K562 (cell line): ENCODE results near the gene PAN2. TPM values are rescaled to one million over a fixed set of nuclear protein-coding genes. Genes with fewer than 3 reads are reported as not detected.

Experiments used
- ATAC-seq: fragments of 200-7000 bp; cut with Tn5 transposase; 3 replicates; pipeline ENCODE4 v1.9.1; 2020; ENCODE audit warnings: moderate library complexity
- BruUV-seq: library from RNA; stranded (reverse); fragments of 400-500 nt; replicated peaks from 2 replicates; lab custom pipeline; 2021; lab: Mats Ljungman, UMichigan
- CTCF ChIA-PET: fragments of 300-600 bp; formaldehyde crosslinking; extraction: SDS; loops from one replicate; lab custom pipeline; 2021; ENCODE audit warnings: low intra/inter-chr PET ratio; lab: Yijun Ruan, JAX
- POLR2A ChIA-PET: fragments of 300-600, 350-650 bp; sonication (Branson Sonifier 250); formaldehyde crosslinking; extraction: SDS; loops from one replicate; lab custom pipeline; 2021; ENCODE audit warnings: antibody characterized with exemption, inconsistent platforms; lab: Yijun Ruan, JAX
- DNase-seq, 4 experiments: peaks; one replicate each; pipeline versions ENCODE4 v3.0.0 to v3.0.0-alpha.2; 2011 to 2018; ENCODE audit warnings: low spot score in 3 of 4, mixed read lengths in 3 of 4; ENCODE audit errors: extremely low read depth in 1 of 4
- FAIRE-seq: peaks from 2 replicates; lab custom pipeline; 2011; peaks lifted over from hg19 to GRCh38; lab: Jason Lieb, UNC
- H2AFZ ChIP-seq: 2 replicates; pipeline ENCODE4 v1.6.0; 2011; ENCODE audit warnings: low read depth, low read length, control low read depth, inconsistent platforms
- H3K27ac ChIP-seq: fragments of 200-600 bp; 3 replicates; pipeline ENCODE4 v1.8.0; 2011; ENCODE audit warnings: low read depth, mild to moderate bottlenecking, control low read depth, inconsistent platforms, low read length, moderate library complexity, mixed read lengths; ENCODE audit errors: extremely low read depth
- H3K27me3 ChIP-seq, 2 experiments: fragments of 300-600 bp in 1 of 2; 2 replicates in 1 of 2; 3 replicates in 1 of 2; pipeline versions ENCODE4 v1.6.0 to v1.8.0; 2011; ENCODE audit warnings: inconsistent platforms in 2 of 2, low read length in 2 of 2, mild to moderate bottlenecking in 1 of 2, mixed read lengths in 1 of 2, moderate library complexity in 1 of 2; ENCODE audit not compliant: control insufficient read depth in 2 of 2, insufficient read depth in 2 of 2
- H3K36me3 ChIP-seq: fragments of 300-600 bp; 3 replicates; pipeline ENCODE4 v1.8.0; 2011; ENCODE audit warnings: mild to moderate bottlenecking, low read length, inconsistent platforms; ENCODE audit not compliant: control insufficient read depth, insufficient read depth
- H3K4me1 ChIP-seq, 2 experiments: fragments of 200-600 bp in 1 of 2; replicated peaks in 1 of 2; 2 replicates in 1 of 2; 3 replicates in 1 of 2; pipeline versions ENCODE4 v1.5.1 to v1.8.0; 2011; ENCODE audit warnings: inconsistent platforms in 2 of 2, low read length in 2 of 2, mild to moderate bottlenecking in 1 of 2, mixed read lengths in 1 of 2, moderate library complexity in 1 of 2; ENCODE audit not compliant: control insufficient read depth in 2 of 2, insufficient read depth in 2 of 2
- H3K4me2 ChIP-seq: 2 replicates; pipeline ENCODE4 v1.6.1; 2011; ENCODE audit warnings: low read length, control low read depth, inconsistent platforms, mixed read lengths; ENCODE audit not compliant: insufficient read depth
- H3K4me3 ChIP-seq: fragments of 200-600 bp; sonication (generic), shearing (Covaris generic); 2 replicates; pipeline ENCODE4 v1.5.1; 2016; ENCODE audit warnings: control low read depth, inconsistent platforms
- H3K79me2 ChIP-seq: fragments of 200-600 bp; 3 replicates; pipeline ENCODE4 v1.8.0; 2011; ENCODE audit warnings: low read length, inconsistent platforms; ENCODE audit not compliant: control insufficient read depth, insufficient read depth
- H3K9ac ChIP-seq, 2 experiments: 2 replicates each; pipeline versions ENCODE4 v1.6.0 to v1.6.1; 2011; ENCODE audit warnings: low read depth in 2 of 2, low read length in 2 of 2, control low read depth in 1 of 2, inconsistent platforms in 1 of 2, mild to moderate bottlenecking in 1 of 2, mixed read lengths in 1 of 2; ENCODE audit not compliant: insufficient read depth in 1 of 2
- H3K9me1 ChIP-seq: one replicate; pipeline ENCODE4 v1.6.0; 2011; ENCODE audit warnings: inconsistent platforms, mild to moderate bottlenecking, low read length, moderate library complexity; ENCODE audit not compliant: control insufficient read depth, insufficient read depth
- H3K9me3 ChIP-seq: replicated peaks from 2 replicates; pipeline ENCODE4 v1.5.1; 2011; ENCODE audit warnings: low read depth, low read length, inconsistent platforms; ENCODE audit not compliant: control insufficient read depth, insufficient read depth
- H4K20me1 ChIP-seq: replicated peaks from 2 replicates; pipeline ENCODE4 v1.6.1; 2011; ENCODE audit warnings: low read length, inconsistent platforms, mixed read lengths; ENCODE audit not compliant: control insufficient read depth, insufficient read depth
- NR4A1 ChIP-seq, 2 experiments: fragments of 250-450 bp in 1 of 2; fragments of 450-650 bp in 1 of 2; sonication (Bioruptor Pico) in 1 of 2; IDR thresholded peaks; 2 replicates each; pipeline versions ENCODE4 v1.4.0 to v1.6.1; 2016 to 2020; ENCODE audit warnings: mild to moderate bottlenecking in 2 of 2, missing compliant biosample characterization in 1 of 2, missing genetic modification characterization in 1 of 2, moderate library complexity in 1 of 2
- RAD51 ChIP-seq: fragments of 450-650 bp; IDR thresholded peaks from 2 replicates; pipeline ENCODE4 v1.7.1; 2016; ENCODE audit warnings: low read depth, mild to moderate bottlenecking, borderline replicate concordance
- SNAPC5 ChIP-seq: fragments of 250-450 bp; sonication (Bioruptor Pico); IDR thresholded peaks from 2 replicates; pipeline ENCODE4 v1.8.0; 2021; ENCODE audit warnings: moderate library complexity, mild to moderate bottlenecking, inconsistent platforms
- ZNF41 ChIP-seq: fragments of 250-450 bp; sonication (Bioruptor Pico); conservative IDR thresholded peaks from 2 replicates; pipeline ENCODE4 v1.4.0; 2020; ENCODE audit warnings: mild to moderate bottlenecking
- ZNF507 ChIP-seq: conservative IDR thresholded peaks from 2 replicates; pipeline ENCODE4 v1.6.1; 2017; ENCODE audit warnings: missing genetic modification characterization, missing compliant biosample characterization
- WGBS: fragments of 100-300 bp; shearing (Covaris generic); methylation state at CpG from one replicate; pipeline ENCODE4 v1.1.6; 2016; ENCODE audit warnings: low coverage, mixed read lengths; ENCODE audit not compliant: insufficient coverage; ENCODE audit errors: missing lambda C conversion rate; 5-methylcytosine and 5-hydroxymethylcytosine counted together
- in situ Hi-C: fragments of 300-500 bp; cut with MboI; formaldehyde crosslinking; loops from 4 replicates; pipeline ENCODE4 v1.15.0; 2018; ENCODE audit warnings: inconsistent platforms, mixed read lengths
- intact Hi-C: fragments of 100-400 bp; cut with micrococcal nuclease; formaldehyde crosslinking; loops from 2 replicates; pipeline ENCODE4 v1.14.2; 2022
- polyA plus RNA-seq, 8 experiments: library from polyadenylated mRNA; depleted of rRNA in 4 of 8; stranded (reverse) in 5 of 8; unstranded in 3 of 8; fragments of >200 nt; fragmentation: Nextera tagmentation in 2 of 8; fragmentation: Illumina TruSeq in 1 of 8; extraction: Ambion mirVana in 2 of 8; extraction: Trizol in 1 of 8; gene quantifications; 2 replicates each; pipeline versions ENCODE4 v1.2.1 to v1.2.3, GENCODE V29; 2011 to 2014; ENCODE audit warnings: inconsistent platforms in 1 of 8, missing spikeins in 1 of 8
- total RNA-seq, 7 experiments: library from RNA; depleted of rRNA in 6 of 7; stranded (reverse); fragments of >200 nt in 6 of 7; fragmentation: Illumina TruSeq in 2 of 7; extraction: Trizol in 2 of 7; gene quantifications; 2 replicates each; pipeline versions ENCODE4 v1.2.1 to v1.2.3, GENCODE V29; 2011 to 2021; ENCODE audit warnings: low replicate concordance in 1 of 7

Gene PAN2
- total and polyA plus RNA-seq, 9 of the 15 experiments (the other 6 are each of a cell fraction or from before 2014, with no cell fraction given) = 15.0 to 66.1 (median 25.9) TPM

- TF ChIP-seq SNAPC5 (CRISPR knock-in tag) = no peak
- TF ChIP-seq NR4A1 (CRISPR knock-in tag; IDR thresholded peaks at IDR 0.05) = no peak
- TF ChIP-seq NR4A1 (tag; IDR thresholded peaks at IDR 0.05) = no peak; the same call in none of the 2 replicates
These were observed at the start of gene PAN2 (continued) for GRCh38 chr12:56333679-56334489.

- H3K9me1 ChIP-seq = no peaks in the 10 kb centered on the region
- no peak overlapping the region for H3K9ac ChIP-seq
- FAIRE-seq (no peak), ATAC-seq (no peak), DNase-seq (no peak)
- H3K79me2 ChIP-seq = no peaks in the 10 kb centered on the region
- H3K4me1 ChIP-seq = peaks cover 20 to 22% of the 10 kb centered on the region in 2 experiments
- no peak overlapping the region for H3K4me3 ChIP-seq
- intact Hi-C loops (no loop called here), in situ Hi-C loops (no loop called here)
- ChIA-PET CTCF (no interaction called here), POLR2A (interaction anchor here (1.2 to 1.3 kb wide), 3 partner anchors 11 to 31 kb away, joined by 3 to 7 read pairs (median 4); partner anchors contain the start of gene STAT2)
- H3K27ac ChIP-seq = no peak overlapping the region
- WGBS = 78% methylated on average over 15 of the region's 16 CpGs
- H3K27me3 ChIP-seq = no peaks in the 10 kb centered on the region
- no peak for TF ChIP-seq RAD51
- TF ChIP-seq ZNF507 (tag) = no peak
- no peak for TF ChIP-seq ZNF41 (CRISPR knock-in tag)
- no peaks in the 10 kb centered on the region for H4K20me1 ChIP-seq
- no TSS peak for BruUV-seq
- H2AFZ ChIP-seq = no peak overlapping the region
- no peak overlapping the region for H3K4me2 ChIP-seq
- H3K36me3 ChIP-seq = no peaks in the 10 kb centered on the region
- no peaks in the 10 kb centered on the region for H3K9me3 ChIP-seq
These were observed 48.8 kb upstream of the PAN2 start for GRCh38 chr12:56382611-56383010.
